ENCODE results near the gene GRID1.

DNA sequence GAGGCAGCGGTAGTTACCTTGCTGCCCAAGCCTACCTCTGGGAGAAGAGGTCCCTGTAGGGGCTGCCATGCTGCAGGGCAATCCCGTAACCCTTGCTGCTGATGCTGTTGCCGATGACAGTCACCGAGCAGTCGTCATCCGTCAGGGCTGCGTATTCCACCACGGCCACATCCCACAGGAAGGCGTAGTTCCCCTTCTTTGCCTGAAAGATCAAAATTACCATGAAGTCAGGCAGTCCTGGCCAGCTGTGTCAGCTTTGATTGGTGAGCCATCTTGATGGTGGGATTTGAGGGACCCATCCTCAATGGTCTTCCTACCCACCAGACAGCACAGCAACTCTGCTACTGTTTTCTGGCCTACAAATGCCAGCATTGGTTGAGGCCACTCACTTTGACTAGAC lies 746.8 kb downstream of the GRID1 start:
- TF ChIP-seq, protein P1, sequence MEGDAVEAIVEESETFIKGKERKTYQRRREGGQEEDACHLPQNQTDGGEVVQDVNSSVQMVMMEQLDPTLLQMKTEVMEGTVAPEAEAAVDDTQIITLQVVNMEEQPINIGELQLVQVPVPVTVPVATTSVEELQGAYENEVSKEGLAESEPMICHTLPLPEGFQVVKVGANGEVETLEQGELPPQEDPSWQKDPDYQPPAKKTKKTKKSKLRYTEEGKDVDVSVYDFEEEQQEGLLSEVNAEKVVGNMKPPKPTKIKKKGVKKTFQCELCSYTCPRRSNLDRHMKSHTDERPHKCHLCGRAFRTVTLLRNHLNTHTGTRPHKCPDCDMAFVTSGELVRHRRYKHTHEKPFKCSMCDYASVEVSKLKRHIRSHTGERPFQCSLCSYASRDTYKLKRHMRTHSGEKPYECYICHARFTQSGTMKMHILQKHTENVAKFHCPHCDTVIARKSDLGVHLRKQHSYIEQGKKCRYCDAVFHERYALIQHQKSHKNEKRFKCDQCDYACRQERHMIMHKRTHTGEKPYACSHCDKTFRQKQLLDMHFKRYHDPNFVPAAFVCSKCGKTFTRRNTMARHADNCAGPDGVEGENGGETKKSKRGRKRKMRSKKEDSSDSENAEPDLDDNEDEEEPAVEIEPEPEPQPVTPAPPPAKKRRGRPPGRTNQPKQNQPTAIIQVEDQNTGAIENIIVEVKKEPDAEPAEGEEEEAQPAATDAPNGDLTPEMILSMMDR (IDR thresholded peaks at IDR 0.05 in 2 of 3, conservative IDR thresholded peaks at IDR 0.05 in 1 of 3; ENCODE audit: borderline replicate concordance in 1 of 3, insufficient read depth in 1 of 3, low read depth in 2 of 3, low read length in 2 of 3): no peak
- TF ChIP-seq, protein P2, sequence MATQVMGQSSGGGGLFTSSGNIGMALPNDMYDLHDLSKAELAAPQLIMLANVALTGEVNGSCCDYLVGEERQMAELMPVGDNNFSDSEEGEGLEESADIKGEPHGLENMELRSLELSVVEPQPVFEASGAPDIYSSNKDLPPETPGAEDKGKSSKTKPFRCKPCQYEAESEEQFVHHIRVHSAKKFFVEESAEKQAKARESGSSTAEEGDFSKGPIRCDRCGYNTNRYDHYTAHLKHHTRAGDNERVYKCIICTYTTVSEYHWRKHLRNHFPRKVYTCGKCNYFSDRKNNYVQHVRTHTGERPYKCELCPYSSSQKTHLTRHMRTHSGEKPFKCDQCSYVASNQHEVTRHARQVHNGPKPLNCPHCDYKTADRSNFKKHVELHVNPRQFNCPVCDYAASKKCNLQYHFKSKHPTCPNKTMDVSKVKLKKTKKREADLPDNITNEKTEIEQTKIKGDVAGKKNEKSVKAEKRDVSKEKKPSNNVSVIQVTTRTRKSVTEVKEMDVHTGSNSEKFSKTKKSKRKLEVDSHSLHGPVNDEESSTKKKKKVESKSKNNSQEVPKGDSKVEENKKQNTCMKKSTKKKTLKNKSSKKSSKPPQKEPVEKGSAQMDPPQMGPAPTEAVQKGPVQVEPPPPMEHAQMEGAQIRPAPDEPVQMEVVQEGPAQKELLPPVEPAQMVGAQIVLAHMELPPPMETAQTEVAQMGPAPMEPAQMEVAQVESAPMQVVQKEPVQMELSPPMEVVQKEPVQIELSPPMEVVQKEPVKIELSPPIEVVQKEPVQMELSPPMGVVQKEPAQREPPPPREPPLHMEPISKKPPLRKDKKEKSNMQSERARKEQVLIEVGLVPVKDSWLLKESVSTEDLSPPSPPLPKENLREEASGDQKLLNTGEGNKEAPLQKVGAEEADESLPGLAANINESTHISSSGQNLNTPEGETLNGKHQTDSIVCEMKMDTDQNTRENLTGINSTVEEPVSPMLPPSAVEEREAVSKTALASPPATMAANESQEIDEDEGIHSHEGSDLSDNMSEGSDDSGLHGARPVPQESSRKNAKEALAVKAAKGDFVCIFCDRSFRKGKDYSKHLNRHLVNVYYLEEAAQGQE (IDR thresholded peaks at IDR 0.05; ENCODE audit: low read depth): no peak
- TF ChIP-seq EZH2phosphoT487 (IDR thresholded peaks at IDR 0.05; ENCODE audit: borderline replicate concordance) (no peak), POLR2AphosphoS5 (IDR thresholded peaks at IDR 0.05; ENCODE audit: low read depth, low read length) (no peak), POLR2A (IDR thresholded peaks at IDR 0.05; ENCODE audit: borderline replicate concordance, extremely low read depth, insufficient read depth, insufficient read length) (no peak)

Data from HCT116 (cell line).